ENCODE results near the gene MAPT.

DNA sequence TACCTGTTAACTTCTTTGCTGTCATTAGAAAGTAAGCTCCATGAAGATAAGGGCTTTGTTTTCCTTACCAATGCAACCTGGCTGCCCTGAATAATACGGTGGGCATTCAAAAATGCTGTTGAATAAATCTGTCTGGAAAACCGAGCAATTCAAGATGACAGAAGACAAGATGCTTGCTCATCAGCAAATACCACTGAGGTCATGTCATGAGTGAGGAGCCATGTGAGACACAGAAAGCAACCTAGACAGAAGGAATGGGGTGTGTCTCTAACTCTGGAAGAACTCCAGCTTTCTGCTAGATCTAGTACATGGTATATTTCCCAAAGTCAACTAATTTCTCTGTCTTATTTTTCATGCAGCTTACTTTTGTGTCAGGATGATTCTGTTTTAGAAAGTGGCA is 168.9 kb downstream of the MAPT start:
- TF ChIP-seq, protein P1, sequence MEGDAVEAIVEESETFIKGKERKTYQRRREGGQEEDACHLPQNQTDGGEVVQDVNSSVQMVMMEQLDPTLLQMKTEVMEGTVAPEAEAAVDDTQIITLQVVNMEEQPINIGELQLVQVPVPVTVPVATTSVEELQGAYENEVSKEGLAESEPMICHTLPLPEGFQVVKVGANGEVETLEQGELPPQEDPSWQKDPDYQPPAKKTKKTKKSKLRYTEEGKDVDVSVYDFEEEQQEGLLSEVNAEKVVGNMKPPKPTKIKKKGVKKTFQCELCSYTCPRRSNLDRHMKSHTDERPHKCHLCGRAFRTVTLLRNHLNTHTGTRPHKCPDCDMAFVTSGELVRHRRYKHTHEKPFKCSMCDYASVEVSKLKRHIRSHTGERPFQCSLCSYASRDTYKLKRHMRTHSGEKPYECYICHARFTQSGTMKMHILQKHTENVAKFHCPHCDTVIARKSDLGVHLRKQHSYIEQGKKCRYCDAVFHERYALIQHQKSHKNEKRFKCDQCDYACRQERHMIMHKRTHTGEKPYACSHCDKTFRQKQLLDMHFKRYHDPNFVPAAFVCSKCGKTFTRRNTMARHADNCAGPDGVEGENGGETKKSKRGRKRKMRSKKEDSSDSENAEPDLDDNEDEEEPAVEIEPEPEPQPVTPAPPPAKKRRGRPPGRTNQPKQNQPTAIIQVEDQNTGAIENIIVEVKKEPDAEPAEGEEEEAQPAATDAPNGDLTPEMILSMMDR (IDR thresholded peaks at IDR 0.05; ENCODE audit: borderline replicate concordance, extremely low read depth, low read length, poor library complexity, severe bottlenecking): no peak
- no peak for TF ChIP-seq EZH2 (IDR thresholded peaks at IDR 0.05; ENCODE audit: borderline replicate concordance, low read depth, low read length, severe bottlenecking)
